C4-2B (cell line): ENCODE results near the gene CHCHD6.

Experiments used
- H3K27ac ChIP-seq: fragments of 450-650 bp; 2 replicates; pipeline ENCODE4 v1.5.1; 2017
- ZFX ChIP-seq: fragments of 450-650 bp; IDR thresholded peaks from 2 replicates; pipeline ENCODE4 v1.6.1; 2017
- TF ChIP-seq, protein P1 (sequence below): fragments of 450-650 bp; conservative IDR thresholded peaks from 2 replicates; pipeline ENCODE4 v1.5.1; 2017; ENCODE audit warnings: mild to moderate bottlenecking

The CHCHD6 gene

DNA sequence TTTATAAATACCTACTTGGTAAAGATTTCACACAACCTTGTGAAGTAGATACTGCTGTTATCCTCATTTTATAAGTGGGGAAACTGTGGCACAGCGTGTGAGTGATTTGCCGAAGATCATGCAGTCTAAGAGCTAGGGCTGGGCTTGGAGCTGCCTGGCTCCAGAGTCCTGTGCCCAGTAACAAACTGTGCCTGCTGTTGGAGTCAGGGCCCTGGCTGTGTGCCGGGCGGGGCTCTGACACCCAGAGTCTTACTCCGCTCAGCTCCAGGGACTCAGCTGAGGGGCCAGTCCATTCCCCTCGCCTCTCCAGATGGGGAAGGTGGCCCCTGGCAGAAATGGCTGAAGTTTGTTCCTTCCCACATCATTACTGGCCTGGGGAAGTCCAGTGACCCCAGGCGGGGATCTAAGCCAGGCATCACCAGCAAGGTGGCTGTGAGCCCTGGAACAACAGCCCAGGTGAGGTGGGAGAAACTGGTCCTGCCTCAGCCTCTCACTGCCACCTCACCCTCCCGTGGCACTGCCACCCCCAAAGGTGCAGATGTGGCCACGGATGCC, 261.6 kb downstream of the CHCHD6 start:
- TF ChIP-seq, protein P1, sequence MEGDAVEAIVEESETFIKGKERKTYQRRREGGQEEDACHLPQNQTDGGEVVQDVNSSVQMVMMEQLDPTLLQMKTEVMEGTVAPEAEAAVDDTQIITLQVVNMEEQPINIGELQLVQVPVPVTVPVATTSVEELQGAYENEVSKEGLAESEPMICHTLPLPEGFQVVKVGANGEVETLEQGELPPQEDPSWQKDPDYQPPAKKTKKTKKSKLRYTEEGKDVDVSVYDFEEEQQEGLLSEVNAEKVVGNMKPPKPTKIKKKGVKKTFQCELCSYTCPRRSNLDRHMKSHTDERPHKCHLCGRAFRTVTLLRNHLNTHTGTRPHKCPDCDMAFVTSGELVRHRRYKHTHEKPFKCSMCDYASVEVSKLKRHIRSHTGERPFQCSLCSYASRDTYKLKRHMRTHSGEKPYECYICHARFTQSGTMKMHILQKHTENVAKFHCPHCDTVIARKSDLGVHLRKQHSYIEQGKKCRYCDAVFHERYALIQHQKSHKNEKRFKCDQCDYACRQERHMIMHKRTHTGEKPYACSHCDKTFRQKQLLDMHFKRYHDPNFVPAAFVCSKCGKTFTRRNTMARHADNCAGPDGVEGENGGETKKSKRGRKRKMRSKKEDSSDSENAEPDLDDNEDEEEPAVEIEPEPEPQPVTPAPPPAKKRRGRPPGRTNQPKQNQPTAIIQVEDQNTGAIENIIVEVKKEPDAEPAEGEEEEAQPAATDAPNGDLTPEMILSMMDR: no peak
- no peak for TF ChIP-seq ZFX
- no peak overlapping the region for H3K27ac ChIP-seq

DNA sequence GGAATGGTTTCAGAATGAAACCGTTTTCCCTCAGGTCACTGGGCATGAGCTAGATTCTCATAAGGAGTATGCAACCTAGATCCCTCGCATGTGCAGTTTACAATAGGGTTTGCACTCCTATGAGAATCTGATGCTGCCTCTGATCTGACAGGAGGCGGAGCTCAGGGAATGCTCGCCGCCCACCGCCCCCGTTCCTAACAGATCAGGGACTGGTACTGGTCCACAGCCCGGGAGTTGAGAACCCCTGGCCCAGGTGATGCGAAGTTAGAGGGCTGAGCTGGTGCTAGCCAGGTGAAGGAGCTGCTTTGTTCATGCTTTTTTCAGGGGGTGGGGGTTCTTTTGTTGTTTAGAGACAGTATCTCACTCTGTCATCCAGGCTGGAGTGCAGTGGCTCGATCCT, 263.3 kb downstream of the CHCHD6 start:
- TF ChIP-seq, protein P1: no peak
- no peak for TF ChIP-seq ZFX
- H3K27ac ChIP-seq: no peak overlapping the region

DNA sequence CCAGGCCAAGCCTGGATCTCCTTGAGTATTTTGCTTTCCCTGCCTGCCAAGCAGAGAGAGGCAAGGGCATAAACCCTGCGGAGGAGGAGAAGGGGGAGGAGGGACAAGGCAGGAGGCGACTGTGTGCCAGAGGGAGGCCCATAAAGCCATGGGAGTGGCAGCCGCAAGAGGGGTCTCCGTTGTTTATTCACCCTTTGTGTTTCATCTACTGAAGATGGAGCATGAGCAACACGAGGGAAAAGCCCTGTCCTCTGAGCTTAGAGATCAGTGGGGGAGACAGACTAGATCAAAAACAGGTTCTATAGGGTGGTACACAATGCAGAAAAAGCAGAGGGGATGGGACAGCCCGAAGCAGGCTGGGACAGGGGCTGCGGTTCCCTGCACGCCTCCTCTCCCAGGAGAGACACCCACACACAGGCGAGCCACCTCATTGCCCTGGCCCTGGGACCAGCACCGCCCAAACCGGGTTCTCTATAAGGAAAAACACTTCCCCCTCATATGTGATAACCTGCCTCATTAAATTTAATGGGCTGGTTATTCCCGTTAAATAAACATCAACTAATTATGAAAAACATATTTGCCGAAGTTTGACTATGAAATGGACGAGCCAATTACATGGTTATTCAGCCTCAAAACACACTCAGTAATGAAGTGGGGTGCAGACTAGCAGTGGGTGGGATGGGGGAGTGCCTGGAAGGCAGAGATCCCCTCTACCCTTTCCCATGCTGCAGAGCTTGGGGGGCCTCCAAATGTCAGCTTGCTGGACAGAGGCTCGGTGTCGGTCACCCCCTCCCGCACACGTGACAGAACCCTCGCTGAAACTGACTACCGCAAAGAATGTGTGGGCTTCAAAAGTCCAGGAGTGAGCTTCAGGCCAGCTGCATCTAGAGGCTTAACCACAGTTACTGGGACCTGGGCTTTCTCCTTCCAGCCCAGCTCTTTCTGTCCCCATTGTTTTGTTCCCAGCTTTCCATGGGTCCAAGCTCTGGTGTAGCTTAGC, 264.7 kb downstream of the CHCHD6 start:
- H3K27ac ChIP-seq: no peak overlapping the region
- TF ChIP-seq, protein P1: no peak
- no peak for TF ChIP-seq ZFX

DNA sequence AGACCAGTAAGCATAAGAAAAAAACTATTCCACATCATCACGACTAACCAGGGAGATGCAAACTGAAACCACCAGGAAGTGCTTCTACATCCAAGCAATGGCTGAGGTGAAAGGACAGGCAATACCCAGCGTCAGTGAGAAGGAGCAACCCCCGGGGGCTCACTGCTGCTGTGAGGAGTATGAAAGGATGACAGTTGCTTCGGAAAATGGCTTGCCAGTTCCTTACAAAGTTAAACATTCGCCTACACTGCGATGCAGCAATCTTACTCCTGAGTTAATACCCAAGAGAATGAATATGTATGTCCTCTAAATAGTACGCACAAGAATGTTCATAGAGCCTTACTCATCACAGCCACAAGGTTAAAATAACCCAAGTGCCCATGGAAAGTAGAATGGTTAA, 265.5 kb downstream of the CHCHD6 start:
- H3K27ac ChIP-seq: no peak overlapping the region
- TF ChIP-seq, protein P1: no peak
- no peak for TF ChIP-seq ZFX

DNA sequence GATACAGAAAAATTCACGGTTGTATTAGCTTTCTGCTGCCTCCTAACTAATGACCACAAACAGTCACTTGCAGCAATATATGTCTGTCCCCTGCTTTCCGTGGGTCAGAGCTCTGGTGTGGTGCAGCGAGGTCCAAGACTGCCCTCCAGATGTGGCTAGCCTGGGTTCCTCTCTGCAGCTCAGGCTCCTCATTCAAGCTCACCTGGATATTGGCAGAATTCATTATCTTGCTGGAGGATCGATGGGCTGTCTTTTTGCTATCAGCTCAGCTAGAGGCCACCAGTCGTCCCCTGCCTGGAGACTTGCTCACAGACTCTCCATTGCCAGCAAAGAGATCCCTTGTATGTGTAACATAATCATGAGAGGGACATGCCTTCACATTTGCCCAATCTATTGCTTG, 266.1 kb downstream of the CHCHD6 start:
- TF ChIP-seq, protein P1: no peak
- no peak overlapping the region for H3K27ac ChIP-seq

DNA sequence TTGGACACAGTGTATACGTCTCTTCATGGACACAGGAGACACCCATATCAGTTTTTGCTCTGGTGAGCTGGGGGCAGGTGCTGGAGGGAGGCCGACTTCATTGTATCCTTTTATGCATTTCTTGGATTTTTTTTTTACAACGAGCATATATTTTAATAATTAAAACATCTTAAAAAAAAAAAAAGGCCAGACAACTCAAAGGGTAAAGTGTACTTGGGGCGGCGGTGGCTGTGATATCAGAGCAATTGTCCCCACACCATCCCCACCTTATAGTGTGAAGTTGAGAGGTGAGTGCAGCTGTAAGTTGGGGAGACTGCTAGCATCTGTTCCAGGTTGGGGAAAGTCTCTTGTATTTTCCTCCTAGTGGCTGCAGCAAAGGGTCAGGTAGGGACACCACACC, 266.9 kb downstream of the CHCHD6 start:
- TF ChIP-seq, protein P1: no peak

DNA sequence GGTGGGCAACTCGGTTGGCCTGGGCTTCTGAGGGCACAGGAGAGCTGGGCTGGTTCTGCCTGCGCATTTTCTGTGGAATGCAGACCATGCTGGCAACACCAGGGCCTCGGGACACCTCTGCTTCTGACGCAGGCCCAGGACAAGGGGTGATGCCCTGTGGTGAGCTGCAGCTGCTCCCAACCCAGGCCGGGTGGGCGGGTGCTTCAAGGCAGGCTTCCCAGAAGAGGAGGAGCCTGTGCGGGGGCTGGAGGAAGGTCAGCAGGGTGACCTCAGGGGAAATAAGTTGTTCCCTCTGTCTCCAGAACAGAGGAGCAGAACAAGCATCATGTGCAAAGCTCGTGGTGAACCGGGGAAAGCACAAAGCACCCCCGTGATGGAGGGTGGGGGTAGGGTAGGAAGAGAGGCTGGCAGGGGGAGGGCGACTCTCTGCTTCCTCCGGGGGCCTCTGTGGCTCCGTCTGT, 267.9 kb downstream of the CHCHD6 start:
- no peak overlapping the region for H3K27ac ChIP-seq
- TF ChIP-seq, protein P1: no peak
- TF ChIP-seq ZFX: no peak

More for the DNA sequence above, 266.9 kb downstream of the CHCHD6 start:
- H3K27ac ChIP-seq: no peak overlapping the region
